ENCODE results near the gene ADAT3.

Gene ADAT3

DNA sequence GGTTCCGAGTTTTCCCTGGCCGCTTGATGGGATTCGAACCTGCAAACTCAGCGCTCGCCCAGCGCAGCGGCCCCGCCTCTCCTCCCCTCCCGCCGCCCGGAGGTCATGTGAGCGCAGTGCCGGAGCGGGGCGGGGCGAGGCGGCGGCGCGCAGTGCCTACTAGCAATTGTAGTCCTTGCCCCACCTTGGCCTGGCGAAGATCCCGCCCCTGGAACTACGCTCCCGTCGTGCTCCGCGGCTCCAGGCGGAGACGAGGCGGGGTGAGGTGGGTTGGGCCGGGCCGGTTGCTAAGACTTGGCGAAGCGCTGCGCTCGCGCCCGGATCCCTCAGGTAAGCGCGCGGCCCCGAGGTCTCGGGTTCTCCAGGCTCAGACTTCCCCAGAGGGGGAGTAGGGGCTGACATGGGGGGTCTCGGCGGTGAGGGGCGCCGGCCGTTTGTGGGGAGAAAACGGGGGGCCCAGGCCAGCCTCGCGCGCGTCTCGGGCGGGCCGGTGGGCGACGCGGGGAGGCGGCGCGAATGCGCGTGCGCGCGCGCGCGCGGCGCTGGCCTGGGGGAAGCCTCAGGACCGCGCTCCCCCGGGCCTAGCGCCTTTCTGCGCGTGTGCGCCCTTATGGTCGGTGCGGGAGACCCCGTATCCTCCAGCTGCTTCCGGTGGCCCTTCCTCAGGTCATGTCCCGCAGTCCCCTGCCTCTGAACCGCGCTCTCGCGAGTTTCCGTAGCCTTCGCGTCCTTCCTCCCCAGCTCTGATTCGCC lies at the start of gene ADAT3, which contains the start of gene SCAMP4:
ADAT3 (plus strand) TSS at position 290 of the 753 bp plus-strand sequence. CDS start 6,649 bp downstream, outside the sequence.
SCAMP4 (plus strand) TSS at position 290 of the 753 bp plus-strand sequence. CDS start 9,621 bp downstream, outside the sequence.
- peak; percentile 99 for DNase-seq (ENCODE audit: low spot score)

DNA sequence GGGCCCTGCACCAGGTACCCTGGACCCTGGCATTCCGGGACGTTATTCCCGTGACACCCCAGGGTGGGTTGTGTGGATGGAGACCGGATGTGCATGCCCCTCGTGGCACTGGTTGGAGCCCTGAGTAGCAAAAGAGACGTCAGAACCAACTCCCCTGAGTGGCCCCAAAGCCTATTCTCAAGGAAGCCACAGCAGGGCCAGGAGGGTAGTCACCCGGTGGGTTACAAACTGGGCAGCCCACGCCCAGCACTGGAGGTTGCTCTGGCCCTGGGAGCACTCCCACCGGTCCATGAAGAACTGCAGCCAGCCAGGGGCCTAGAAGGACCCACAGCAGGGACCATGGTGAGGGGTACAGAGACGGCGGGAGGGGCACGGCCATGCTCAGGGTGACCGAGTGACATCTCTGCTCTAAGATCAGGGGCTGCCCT lies 49.4 kb upstream of the ADAT3 start:
- DNase-seq (ENCODE audit: low spot score), result peak; percentile 16

DNA sequence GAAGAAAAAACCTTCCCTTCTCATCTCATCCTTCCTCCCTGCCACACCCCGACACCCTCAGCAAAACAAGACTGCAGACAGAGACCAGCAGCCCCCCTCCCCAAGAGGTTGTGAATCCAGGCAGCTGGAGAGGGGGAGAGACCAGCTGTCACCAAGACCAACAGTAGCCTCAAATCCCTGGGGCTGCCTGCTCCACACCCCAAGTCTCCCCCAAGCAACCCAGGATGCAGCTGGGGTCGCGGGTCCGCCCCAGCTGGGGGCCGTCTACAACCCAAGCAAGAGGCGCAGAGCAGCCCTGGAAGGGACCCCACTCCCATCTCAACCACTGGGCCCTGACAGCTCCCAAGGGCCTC lies 48.9 kb upstream of the ADAT3 start:
- DNase-seq (ENCODE audit: low spot score), result peak; percentile 11

DNA sequence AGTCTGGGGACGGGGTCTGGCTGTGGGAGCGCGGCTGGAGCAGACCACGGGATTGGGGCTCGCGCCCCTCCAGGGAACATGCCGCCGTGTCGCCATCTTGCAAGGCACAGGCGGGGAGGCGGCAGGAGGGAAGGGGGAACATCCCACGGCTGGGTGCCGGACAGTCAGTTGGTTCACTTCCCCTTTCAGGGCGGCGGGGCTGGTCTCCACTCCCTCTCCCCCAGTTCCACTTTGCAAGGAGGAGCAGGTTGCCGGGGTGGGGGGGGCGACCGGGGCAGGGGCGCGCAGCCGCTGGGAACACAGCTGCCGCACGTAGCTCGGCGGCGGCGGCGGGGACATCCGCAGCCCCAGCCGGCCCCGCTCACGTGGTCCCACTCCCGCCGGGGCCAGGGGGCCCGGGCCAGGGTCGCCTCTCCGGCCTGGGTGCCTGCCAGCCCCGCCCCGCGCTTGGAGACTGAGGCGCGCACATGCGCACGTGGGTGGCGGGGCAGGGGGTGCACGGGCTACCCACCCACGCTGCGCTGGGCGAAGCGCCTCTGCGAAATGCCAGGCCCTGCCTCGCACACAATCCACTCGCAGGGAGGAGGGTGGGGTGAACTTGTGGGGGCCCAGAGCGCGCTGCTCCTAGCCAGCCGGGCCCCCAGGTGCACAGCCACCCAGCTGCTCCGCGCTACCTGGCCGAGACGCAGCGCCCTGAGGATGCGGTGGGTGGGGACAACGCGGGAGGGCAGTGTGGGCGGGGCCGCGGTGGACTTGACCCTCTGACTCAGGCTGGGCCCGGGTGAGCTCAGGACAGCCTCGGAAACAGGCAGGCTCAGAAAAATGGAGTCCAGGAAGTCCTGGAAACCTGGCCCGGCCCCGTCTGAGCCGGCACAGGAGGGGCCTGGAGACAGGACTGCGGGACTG lies 48.2 kb upstream of the ADAT3 start:
- peak; percentile 75 for DNase-seq (ENCODE audit: low spot score)

DNA sequence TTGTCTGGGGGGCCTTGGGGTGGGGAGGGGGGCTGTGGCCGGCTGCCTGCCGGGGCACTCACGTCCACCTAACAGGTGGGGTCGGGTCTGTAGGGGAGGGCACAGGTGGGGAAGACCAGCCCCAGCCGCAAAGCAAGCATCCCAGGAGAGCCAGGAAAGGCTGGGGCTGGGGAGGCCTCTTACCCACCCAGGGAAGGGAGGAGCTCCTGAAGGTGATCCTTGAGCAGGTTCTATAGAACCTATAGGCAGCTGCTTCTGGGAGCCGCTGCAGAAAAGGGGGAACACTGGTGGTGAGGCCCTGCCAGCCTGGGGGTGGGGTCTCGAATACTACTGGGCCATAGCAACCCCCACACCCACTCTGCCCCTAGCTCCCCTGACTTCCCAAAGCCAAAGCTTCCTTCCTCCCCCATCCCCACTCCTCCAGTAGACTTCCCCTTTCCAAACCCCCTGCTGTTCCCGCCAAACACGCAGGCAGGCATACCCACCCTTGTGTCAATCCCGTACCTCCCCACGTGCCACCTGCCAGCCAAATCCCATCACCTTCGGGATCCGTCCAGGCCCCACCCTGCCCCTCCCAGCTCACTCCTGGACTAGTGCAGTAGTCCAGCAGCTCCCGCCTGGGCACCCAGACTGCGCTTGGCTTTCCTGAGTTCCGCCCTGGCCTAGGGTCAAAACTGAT lies 47.4 kb upstream of the ADAT3 start:
- peak; percentile 30 for DNase-seq (ENCODE audit: low spot score)

DNA sequence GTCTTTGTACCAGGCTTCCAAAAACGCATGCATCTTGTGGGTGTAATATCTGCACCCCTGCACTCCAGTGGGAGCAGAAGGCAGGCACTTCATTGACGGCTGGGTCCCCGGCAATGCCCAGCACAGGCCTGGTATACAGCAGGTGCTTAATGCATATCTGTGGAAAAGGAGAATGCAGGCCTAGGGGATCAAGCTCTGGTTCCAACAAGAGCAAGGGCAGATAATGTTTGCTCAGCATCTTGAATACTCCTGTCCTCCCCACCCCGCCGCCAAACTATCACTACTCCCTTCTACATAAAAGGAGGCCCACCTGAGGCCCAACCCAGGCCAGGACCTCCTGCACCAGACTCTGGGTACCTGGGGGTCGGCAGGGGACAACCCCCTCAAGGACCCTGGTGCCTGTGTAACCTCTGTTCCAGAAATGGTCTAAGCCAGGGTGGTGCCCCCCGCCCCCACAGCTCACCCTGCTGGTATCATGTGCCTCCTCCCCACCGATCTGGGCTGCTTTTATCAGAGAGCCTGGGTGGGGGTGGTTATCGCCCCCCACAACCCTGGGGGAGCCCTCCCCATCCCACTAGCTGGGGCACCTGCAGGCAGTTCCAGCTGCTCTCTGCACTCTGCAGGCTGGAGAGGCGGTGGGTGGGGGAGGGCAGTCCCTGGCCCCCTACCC lies 46.7 kb upstream of the ADAT3 start:
- DNase-seq (ENCODE audit: low spot score), result no peak

DNA sequence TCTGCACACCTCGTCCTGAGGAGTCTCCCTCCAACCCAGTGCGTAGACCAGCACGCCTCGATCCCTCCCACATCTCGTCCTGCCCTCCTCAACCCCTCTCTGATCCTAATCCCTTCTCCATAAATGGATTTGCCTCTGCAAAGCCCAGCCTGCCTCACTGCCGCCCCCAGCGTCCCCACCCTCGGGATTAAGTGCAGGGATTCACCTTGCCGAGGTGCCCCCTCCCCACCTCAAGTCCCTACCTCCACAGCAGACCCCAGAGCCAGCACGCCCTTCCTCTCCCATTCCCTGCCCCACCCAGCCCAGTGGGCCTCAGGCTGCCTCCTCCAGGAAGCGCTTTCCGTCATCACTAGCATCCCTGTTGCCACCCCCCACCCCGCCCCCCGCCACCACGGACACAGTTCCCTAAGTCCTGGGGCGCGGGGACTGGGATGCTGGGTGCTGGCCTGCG lies 45.8 kb upstream of the ADAT3 start:
- peak; percentile 18 for DNase-seq (ENCODE audit: low spot score)

DNA sequence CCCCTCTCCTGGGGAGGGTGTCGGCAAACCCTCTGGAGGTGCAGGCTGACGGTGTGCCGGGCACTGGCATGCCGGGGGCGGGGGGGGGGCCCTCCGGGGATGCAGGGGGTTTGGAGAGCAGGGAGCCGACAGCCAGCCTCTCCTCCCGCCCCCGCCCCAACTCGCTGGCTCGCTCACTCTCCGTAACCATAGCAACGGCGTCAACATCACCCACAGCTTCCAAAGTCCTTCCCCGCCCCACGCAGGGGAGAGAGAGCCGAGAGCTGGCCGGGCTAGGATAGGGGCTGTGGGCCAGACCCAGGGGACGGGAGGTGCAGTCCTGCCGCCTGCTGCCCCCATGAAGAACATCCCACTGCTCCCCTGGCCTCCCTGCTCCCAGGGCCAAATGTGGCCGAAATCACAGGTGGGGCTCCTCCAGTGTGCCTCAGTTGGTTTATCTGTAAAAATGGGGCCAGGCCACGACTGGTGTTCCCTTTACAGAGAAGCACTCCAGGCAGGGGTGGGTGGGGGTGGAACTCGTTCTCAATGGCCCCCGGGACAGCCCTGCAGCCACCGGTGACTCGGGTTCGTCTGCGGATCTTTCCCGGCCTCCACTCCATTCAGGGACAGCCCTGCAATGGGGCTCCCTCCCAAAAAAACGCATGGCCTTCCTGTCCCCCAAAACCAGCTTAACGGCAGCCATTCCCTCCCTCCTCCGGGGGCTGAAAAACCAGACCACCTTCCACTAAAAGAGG lies 45.0 kb upstream of the ADAT3 start:
- DNase-seq (ENCODE audit: low spot score), result peak; percentile 87

DNA sequence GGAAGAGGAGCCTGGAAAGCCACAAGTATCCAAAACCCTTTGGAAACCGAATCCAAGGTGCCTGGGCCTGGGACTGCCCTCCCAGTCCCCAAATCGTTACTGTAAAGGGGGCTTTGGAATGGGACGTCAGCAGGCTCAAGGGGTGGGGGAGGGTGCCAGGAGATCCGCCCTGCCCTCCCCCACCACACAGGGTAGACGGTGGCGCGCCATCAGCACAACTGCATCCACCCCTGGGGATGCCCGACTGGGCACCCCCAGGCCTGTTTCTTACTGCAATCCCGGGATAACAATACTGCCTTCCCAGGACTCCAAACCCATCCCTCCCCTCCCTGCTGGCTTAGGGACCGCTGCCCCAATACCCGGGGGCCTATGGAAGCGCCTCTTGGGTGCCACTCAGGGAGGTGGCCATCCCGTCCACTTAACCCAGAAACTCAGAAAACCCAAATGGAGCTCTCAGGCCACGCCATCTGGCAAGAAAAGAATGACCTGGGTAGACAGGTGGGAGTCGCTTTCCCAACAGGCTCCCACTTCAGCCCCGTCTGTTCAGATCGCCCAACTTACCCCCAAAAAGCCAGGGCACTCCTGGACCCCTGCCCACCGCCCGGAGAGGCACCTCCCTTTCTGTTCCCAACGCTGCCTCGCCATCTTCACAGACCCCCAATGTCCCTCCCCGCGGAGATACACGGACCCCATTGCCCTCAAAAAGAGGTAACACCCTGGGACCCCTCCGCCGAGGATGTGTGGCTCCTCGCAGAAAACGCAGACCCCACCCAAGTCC lies 44.2 kb upstream of the ADAT3 start:
- no peak for DNase-seq (ENCODE audit: low spot score)

DNA sequence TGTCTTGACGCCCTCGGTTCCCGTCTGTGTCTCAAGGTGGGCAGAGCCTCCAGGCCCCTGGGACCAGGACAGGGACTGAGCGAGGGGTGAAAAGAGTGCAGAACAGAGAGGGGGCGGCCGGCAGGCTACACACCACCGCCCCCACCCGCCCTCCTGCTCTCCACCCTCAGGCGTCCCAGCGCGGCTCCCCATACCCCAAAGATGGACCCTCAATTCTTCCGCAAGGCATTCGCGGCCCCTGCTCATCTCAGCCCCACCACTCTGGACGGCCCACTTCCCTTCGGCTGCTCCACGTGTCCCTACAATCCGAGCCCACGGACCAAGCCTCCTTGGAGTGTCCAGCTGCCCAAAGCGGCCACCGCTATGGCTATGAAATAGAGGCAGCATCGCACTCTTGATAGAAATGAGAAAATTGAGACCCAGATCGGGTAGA lies 43.6 kb upstream of the ADAT3 start:
- peak; percentile 33 for DNase-seq (ENCODE audit: low spot score)

DNA sequence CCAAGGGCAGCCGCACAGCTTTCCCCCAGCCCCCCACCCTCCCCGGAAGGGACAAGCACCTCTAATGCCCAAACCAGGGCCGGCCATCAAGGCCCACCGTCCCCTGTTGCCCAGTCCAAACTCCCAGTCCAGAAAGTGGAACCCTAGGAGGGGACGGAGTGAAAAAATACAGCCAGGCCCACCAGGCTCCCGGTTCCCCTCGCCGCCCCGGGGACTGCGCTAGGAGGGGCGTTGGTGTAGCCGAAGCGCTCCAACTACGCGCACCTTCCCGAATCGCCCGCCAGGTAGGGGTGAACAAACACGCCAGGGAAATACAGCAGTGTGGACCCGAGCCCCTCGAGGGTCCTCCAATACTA lies 43.2 kb upstream of the ADAT3 start:
- DNase-seq (ENCODE audit: low spot score), result peak; percentile 12

DNA sequence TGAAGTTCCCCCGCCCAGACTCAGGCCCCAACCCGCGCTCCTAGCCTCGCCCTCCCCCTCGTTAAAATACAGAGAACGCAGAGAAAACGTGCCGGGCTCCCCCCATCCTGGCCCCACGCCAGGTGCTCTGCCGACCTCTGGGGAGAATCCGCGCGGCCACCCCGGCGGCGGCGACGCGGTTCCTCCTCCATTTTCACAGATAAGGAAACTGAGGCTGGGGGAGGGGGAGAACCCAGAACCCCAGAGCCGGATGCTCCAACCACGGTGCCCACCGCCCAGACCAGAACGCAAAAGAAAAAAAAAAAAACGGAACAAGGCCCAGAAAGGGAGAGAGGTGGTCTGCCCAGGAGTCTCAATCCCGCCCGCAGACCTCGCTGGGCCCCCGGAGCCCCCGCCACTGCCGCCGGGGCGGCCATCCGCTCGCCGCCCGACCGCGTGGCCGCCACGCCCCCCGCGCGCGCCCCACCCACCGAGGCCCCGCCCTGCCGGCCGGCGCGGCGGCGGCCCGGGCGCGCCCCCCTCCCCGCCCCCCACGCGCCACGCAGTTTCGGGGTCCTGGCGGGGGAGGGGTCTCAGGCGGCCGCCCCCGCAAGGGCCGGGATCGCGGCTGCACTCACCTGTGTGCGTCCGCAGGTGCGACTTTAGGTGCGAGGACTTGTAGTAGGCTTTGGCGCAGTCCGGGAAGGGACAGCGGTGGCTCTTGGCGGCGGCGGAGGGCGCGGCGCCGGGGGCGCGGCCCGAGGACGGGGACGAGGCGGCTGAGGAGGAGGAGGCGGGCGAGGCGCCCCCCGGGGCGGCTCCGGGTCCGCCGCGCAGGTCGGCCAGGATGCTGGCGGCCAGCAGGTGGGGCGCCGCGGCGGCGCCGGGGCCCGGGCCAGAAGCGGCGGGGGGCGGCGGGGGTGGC lies 42.5 kb upstream of the ADAT3 start:
- DNase-seq (ENCODE audit: low spot score), result peak; percentile 26

DNA sequence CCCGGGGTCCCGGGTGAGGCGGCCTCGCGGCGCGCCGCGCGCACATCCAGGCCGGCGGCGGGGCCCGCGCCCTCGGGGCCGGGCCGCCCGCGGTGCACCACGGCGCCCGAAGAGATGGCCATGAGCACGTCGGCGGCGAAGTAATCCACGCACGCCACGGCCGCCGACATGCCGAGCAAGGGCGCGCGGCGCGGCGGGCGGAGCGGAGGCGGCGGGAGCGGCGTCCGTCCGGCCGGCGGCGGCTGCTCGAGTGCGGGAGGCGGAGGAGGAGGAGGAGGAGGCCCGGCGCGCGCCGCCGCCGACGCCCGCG lies 41.9 kb upstream of the ADAT3 start, which contains the start of gene KLF16:
KLF16 (minus strand) TSS at position 252 of the 310 bp plus-strand sequence; CDS start at position 170, 82 bp downstream.
- no peak for DNase-seq (ENCODE audit: low spot score)

DNA sequence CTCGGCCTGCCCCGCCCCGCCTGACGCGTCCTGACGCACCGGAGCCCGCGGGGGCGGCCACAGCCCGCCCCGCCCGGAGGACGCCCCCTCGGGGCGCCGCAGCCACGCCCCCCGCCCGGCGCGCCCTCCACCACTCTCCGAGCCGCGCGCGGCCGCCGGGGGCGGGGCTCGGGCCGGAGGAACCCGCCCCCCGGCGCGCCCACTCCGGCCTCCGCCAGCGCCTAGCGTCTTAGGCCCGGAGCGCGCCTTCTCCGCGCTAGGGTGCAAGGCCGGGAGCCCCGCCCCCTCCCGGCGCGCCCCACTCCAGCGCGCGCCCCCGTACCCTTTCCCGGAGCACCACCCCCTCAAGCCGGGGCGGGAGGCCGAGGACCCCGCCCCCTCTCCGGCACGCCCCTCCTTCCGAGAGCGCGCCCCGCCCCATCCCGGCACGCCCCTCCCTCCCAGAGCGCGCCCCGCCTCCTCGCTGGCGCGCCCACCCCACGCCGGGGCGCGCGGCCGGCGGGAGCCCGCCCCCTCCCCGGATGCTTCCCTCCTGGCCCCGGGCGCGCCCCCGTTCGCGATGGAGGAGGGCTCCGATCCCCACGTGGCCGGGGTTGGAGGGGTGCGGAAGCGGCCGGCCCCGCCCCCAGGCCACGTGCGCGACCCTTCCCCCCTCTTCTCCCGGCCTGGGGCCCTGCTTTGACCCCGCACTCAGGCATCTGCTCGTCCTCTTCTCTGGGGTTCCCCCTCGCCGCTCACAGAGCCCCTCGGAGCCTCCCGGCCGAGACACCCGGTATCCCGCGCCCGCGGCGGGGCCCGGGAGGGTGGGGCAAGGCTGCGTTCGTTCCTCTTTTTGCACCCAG lies 41.3 kb upstream of the ADAT3 start:
- peak; percentile 90 for DNase-seq (ENCODE audit: low spot score)

DNA sequence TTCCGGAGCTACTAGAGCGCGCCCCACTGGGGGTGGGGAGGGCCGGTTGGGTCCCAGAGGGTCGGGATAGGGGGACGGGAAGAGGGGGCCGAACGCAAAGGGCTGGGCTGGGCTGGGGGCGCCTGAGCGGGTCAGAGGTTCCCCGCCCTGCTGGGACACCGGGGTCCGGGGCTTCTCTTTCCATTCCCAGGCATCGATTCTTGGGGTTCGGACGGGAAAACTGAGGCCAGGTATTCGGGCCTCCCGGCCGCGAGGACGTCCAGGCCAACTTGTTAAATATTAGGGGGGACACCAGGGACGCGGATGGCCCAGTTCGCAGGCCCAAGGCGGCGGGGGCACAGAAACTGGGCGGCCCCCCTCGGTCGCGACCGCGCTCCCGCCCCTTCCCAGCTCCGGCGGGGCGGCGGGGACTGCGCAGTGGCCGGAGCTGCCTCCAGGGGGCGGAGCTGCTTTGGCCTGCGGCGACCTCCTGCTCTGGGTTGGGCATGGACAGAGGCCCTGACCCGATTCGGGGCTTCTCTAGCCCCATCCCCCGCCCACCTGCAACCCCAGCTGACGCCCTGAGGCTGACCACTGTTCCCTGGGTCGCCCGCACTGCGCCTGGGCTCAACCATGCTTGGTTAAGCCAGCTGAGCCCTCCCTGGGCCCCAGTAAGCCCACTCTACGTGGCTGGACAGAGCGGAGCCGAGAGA lies 40.6 kb upstream of the ADAT3 start:
- peak; percentile 72 for DNase-seq (ENCODE audit: low spot score)

DNA sequence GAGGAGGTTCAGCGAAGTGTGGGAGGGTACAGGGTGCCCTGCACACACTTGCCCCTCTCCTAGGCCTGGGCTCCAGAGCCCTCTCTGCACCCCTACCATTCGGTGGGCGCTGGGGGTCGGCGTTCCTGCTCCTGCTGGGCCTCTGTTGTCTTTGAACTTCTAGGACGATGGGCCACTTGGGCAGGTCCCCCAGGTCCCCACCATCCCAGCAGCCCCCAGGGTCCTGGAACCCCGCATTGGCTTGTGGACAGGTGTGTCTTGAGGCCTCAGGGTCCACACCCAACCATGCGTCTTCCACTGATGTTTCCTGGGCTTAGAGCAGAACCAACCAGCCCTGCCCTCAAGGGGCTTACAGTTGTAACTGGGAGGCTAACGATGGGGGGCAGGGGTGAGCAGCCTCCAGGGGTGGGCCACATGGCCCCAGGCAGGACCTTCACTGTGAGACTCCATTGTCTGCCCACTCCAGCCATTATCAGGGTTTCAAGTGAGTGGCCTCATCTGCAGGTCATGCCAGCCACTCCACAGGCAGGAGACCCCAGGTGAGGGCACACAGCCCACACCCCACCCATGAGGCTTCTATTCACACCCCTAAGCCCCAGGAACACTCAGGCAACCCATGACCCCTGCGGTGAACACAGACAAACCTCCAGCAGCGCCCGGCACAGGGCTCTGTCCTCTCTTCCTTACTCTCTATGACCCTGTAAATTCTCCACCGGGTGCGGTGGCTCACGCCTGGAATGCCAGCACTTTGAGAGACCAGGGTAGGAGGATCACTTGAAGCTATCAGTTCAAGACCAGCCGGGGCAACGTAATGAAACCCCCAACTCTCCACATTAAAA lies 39.8 kb upstream of the ADAT3 start:
- peak; percentile 13 for DNase-seq (ENCODE audit: low spot score)

Measured in Ammon's horn (tissue), 1 donor.